Trophoblast cell (in vitro differentiated cells and primary cell): Measurements from ENCODE around the gene SH3BP5.

Experiments
- DNase-seq, 2 donors: peaks; one replicate each; pipeline ENCODE4 v3.0.0-alpha.2; 2016
- H2AFZ ChIP-seq: 2 replicates; pipeline ENCODE4 v1.6.1; 2013; ENCODE audit warnings: low read length, moderate library complexity, mild to moderate bottlenecking; ENCODE audit not compliant: insufficient read depth, poor library complexity
- H2AK5ac ChIP-seq: 2 replicates; pipeline ENCODE4 v1.6.1; 2013; ENCODE audit warnings: mild to moderate bottlenecking, low read length
- H2BK120ac ChIP-seq: 2 replicates; pipeline ENCODE4 v1.6.1; 2013; ENCODE audit warnings: low read length, mild to moderate bottlenecking, moderate library complexity; ENCODE audit not compliant: insufficient read depth, poor library complexity
- H2BK12ac ChIP-seq: 2 replicates; pipeline ENCODE4 v1.6.1; 2013; ENCODE audit warnings: mild to moderate bottlenecking, low read length, moderate library complexity
- H2BK5ac ChIP-seq: 2 replicates; pipeline ENCODE4 v1.6.1; 2013; ENCODE audit warnings: low read length, low read depth, moderate library complexity, mild to moderate bottlenecking; ENCODE audit not compliant: poor library complexity
- H3K14ac ChIP-seq: 2 replicates; pipeline ENCODE4 v1.6.1; 2013; ENCODE audit warnings: mild to moderate bottlenecking, low read length
- H3K18ac ChIP-seq: 2 replicates; pipeline ENCODE4 v1.6.1; 2013; ENCODE audit warnings: mild to moderate bottlenecking, low read length
- H3K23ac ChIP-seq: 2 replicates; pipeline ENCODE4 v1.6.1; 2013; ENCODE audit warnings: low read length
- H3K27ac ChIP-seq: 2 replicates; pipeline ENCODE4 v1.5.1; 2013; ENCODE audit warnings: low read depth, mild to moderate bottlenecking, inconsistent platforms, low read length, moderate library complexity
- H3K27me3 ChIP-seq: 2 replicates; pipeline ENCODE4 v1.6.1; 2013; ENCODE audit warnings: inconsistent platforms, mild to moderate bottlenecking, low read length, moderate library complexity; ENCODE audit not compliant: insufficient read depth
- H3K36me3 ChIP-seq, 2 experiments: 1 replicate in 1 of 2; 2 replicates in 1 of 2; pipeline ENCODE4 v1.6.1; 2013; ENCODE audit warnings: low read length in 2 of 2, mild to moderate bottlenecking in 2 of 2, moderate library complexity in 1 of 2; ENCODE audit not compliant: insufficient read depth in 2 of 2, control insufficient read depth in 1 of 2
- H3K4ac ChIP-seq: 2 replicates; pipeline ENCODE4 v1.6.1; 2013; ENCODE audit warnings: low read depth, mild to moderate bottlenecking, low read length, moderate library complexity
- H3K4me1 ChIP-seq, 2 experiments: 1 replicate in 1 of 2; 2 replicates in 1 of 2; pipeline ENCODE4 v1.6.1; 2013; ENCODE audit warnings: low read length in 2 of 2, mild to moderate bottlenecking in 2 of 2, moderate library complexity in 1 of 2; ENCODE audit not compliant: insufficient read depth in 2 of 2, control insufficient read depth in 1 of 2
- H3K4me2 ChIP-seq: 2 replicates; pipeline ENCODE4 v1.6.1; 2013; ENCODE audit warnings: inconsistent platforms, mild to moderate bottlenecking, low read length, moderate library complexity
- H3K4me3 ChIP-seq: 2 replicates; pipeline ENCODE4 v1.5.1; 2013; ENCODE audit warnings: mild to moderate bottlenecking, low read depth, low read length, inconsistent platforms
- H3K79me1 ChIP-seq: one replicate; pipeline ENCODE4 v1.6.1; 2013; ENCODE audit warnings: low read length
- H3K79me2 ChIP-seq: 2 replicates; pipeline ENCODE4 v1.6.1; 2013; ENCODE audit warnings: low read length, mild to moderate bottlenecking; ENCODE audit not compliant: control insufficient read depth, insufficient read depth, poor library complexity
- H3K9ac ChIP-seq: 2 replicates; pipeline ENCODE4 v1.6.1; 2013; ENCODE audit warnings: mild to moderate bottlenecking, low read length
- H3K9me3 ChIP-seq: 2 replicates; pipeline ENCODE4 v1.6.1; 2013; ENCODE audit warnings: low read depth, mild to moderate bottlenecking, control low read depth, inconsistent platforms, low read length; ENCODE audit not compliant: insufficient read depth
- H4K12ac ChIP-seq: 2 replicates; pipeline ENCODE4 v1.6.1; 2013; ENCODE audit warnings: low read depth, mild to moderate bottlenecking, low read length, moderate library complexity
- H4K8ac ChIP-seq: 2 replicates; pipeline ENCODE4 v1.6.1; 2013; ENCODE audit warnings: low read depth, mild to moderate bottlenecking, low read length, moderate library complexity
- H4K91ac ChIP-seq: one replicate; pipeline ENCODE4 v1.6.1; 2013; ENCODE audit warnings: low read depth, mild to moderate bottlenecking, low read length, moderate library complexity
- WGBS: extraction: QIAGEN DNeasy Blood & Tissue Kit; methylation state at CpG from one replicate; pipeline ENCODE4 v1.1.7; 2013; ENCODE audit warnings: missing lambda C conversion rate; ENCODE audit not compliant: insufficient read length, insufficient coverage; ENCODE audit errors: extremely low coverage; 5-methylcytosine and 5-hydroxymethylcytosine counted together

Gene SH3BP5

DNA sequence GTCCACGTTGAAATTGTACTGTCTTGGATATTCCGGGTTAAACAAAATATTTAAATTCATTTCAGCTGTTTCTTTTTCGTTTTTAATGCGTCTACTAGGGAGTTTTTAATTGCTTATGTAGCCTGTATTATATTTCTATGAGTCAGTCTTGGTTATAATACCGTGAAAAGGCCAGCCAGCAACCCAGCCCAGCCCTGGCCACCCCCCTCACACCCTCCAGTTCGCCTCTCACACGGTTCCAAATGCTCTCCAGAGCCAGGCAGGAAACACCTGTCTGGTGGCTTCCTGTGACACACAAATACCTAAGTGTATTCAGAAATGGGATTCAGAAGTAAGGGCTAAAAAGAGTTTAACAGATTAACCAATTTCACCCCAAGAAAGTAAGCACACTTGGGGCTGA, 4.4 kb downstream of the SH3BP5 start:
- Histone ChIP-seq H2BK120ac (no peak overlapping the region), H3K79me2 (peaks cover 33% of the 10 kb centered on the region), H3K4me3 (no peak overlapping the region), H3K4me2 (peak overlapping the region; percentile 14), H3K4ac (no peak overlapping the region), H2AFZ (no peak overlapping the region), H4K12ac (no peak overlapping the region), H3K36me3 (peaks cover 26 to 39% of the 10 kb centered on the region in 2 experiments), H3K14ac (no peak overlapping the region), H2BK12ac (no peak overlapping the region), H4K91ac (no peak overlapping the region), H3K79me1 (peaks cover 52% of the 10 kb centered on the region), H3K4me1 (peaks cover 44 to 57% of the 10 kb centered on the region in 2 experiments), H2BK5ac (no peak overlapping the region), H3K9me3 (no peaks in the 10 kb centered on the region), H3K27ac (no peak overlapping the region), H4K8ac (no peak overlapping the region), H2AK5ac (no peak overlapping the region), H3K9ac (no peak overlapping the region), H3K23ac (no peak overlapping the region), H3K27me3 (no peaks in the 10 kb centered on the region), H3K18ac (no peak overlapping the region)
- DNase-seq = peak; percentile 64 to 74
- WGBS = no CpG with 5 or more reads among the region's 7 CpGs

DNA sequence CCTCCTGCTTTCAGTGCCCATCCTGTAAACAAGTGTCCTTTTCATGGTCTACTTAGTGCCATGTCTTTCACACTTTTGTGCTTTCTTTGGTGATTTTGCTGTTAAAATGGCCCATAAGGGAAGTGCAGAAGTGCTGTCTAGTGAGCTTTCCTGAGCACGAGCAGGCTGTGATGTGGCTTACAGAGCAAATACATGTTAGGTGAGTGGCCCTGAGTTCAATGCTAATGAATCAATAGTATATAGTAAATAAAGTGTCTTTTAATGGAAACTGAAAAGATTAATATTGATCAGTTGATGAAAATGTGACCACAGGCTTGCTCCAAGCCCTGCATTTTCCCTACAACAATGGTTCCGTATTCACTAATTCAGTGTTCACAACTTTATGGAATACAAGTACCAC, 5.7 kb downstream of the SH3BP5 start:
- WGBS = no CpG with 5 or more reads among the region's 2 CpGs
- Histone ChIP-seq H2BK12ac (peak overlapping the region; percentile 76), H2AFZ (no peak overlapping the region), H4K8ac (peak overlapping the region; percentile 8), H3K27me3 (no peaks in the 10 kb centered on the region), H3K18ac (peak overlapping the region; percentile 80), H4K91ac (peak overlapping the region; percentile 45), H3K79me2 (peaks cover 33% of the 10 kb centered on the region), H2BK120ac (peak overlapping the region; percentile 67), H3K4me1 (peaks cover 46 to 56% of the 10 kb centered on the region in 2 experiments), H3K4ac (peak overlapping the region; percentile 76), H3K79me1 (peaks cover 46% of the 10 kb centered on the region), H3K9me3 (no peaks in the 10 kb centered on the region), H3K4me3 (no peak overlapping the region), H3K36me3 (peaks cover 32 to 42% of the 10 kb centered on the region in 2 experiments), H3K9ac (no peak overlapping the region), H2AK5ac (peak overlapping the region; percentile 67), H3K23ac (no peak overlapping the region), H3K14ac (peak overlapping the region; percentile 59), H3K27ac (peak overlapping the region; percentile 95), H4K12ac (no peak overlapping the region), H2BK5ac (peak overlapping the region; percentile 63), H3K4me2 (no peak overlapping the region)
- DNase-seq = no peak

DNA sequence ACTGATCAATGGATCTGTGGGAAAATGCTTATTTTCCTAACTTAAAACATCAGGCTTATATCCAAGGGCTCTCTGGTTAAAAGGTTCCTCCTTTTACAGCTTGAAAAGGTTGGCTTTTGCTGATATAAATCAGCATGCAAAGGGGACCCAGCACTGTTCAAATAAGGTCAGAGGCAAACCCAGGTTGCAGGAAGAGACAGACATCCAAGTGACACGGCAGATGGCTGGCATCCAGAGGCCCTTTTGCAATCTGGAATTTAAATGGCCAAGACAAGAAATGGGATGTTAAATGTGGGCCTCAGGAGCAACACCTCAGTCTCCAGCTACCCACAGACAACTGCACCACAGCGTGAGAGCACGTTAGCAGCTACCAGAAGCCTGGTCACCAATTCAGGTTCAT, 6.3 kb downstream of the SH3BP5 start:
- no peaks in the 10 kb centered on the region for H3K27me3 ChIP-seq
- H3K23ac ChIP-seq = no peak overlapping the region
- WGBS = no CpG with 5 or more reads among the region's 3 CpGs
- peak overlapping the region; percentile 80 for H2BK5ac ChIP-seq
- H3K18ac ChIP-seq = peak overlapping the region; percentile 6
- H3K27ac ChIP-seq = peak overlapping the region; percentile 95
- H3K79me1 ChIP-seq = peaks cover 42% of the 10 kb centered on the region
- no peaks in the 10 kb centered on the region for H3K9me3 ChIP-seq
- no peak overlapping the region for H3K9ac ChIP-seq
- H2AFZ ChIP-seq = no peak overlapping the region
- H3K4me2 ChIP-seq = peak overlapping the region; percentile 39
- no peak overlapping the region for H2BK12ac ChIP-seq
- H3K36me3 ChIP-seq = peaks cover 32 to 42% of the 10 kb centered on the region in 2 experiments
- H3K79me2 ChIP-seq = peaks cover 30% of the 10 kb centered on the region
- no peak overlapping the region for H3K4me3 ChIP-seq
- no peak overlapping the region for H4K12ac ChIP-seq
- H2BK120ac ChIP-seq = peak overlapping the region; percentile 84
- no peak overlapping the region for H3K14ac ChIP-seq
- peaks cover 46 to 56% of the 10 kb centered on the region in 2 experiments for H3K4me1 ChIP-seq
- H4K91ac ChIP-seq = peak overlapping the region; percentile 81
- no peak overlapping the region for H4K8ac ChIP-seq
- DNase-seq = peak; percentile 67 to 70
- no peak overlapping the region for H2AK5ac ChIP-seq
- H3K4ac ChIP-seq = peak overlapping the region; percentile 7

DNA sequence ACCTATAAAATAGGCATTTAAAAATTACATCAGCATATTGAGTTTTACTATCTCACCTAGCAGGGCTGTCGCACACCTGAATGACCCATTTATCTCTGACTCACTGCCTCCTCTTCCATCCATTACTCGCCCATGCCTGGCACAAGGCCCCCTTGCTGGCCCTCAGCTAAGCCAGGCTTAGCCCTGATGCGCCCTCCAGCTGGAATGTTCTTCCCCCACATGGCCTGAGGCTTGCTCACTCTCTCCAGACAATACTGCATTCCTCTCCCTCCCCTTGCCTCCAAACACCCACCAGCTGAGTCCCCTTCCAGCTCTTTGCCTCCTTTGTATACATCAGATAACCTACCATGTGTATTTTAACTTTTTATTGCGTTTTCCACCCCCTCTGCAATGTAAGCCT, 7.2 kb downstream of the SH3BP5 start:
- H3K18ac ChIP-seq = no peak overlapping the region
- H3K4me1 ChIP-seq = peaks cover 46 to 57% of the 10 kb centered on the region in 2 experiments
- no peak overlapping the region for H2AK5ac ChIP-seq
- peak overlapping the region; percentile 81 for H4K91ac ChIP-seq
- H3K4me2 ChIP-seq = peak overlapping the region; percentile 39
- no peak overlapping the region for H3K9ac ChIP-seq
- H3K14ac ChIP-seq = no peak overlapping the region
- peaks cover 32 to 44% of the 10 kb centered on the region in 2 experiments for H3K36me3 ChIP-seq
- H4K12ac ChIP-seq = no peak overlapping the region
- peak; percentile 78 to 82 for DNase-seq
- no CpG with 5 or more reads among the region's 4 CpGs for WGBS
- H4K8ac ChIP-seq = no peak overlapping the region
- peak overlapping the region; percentile 79 for H2BK12ac ChIP-seq
- H3K4ac ChIP-seq = peak overlapping the region; percentile 7
- H3K79me1 ChIP-seq = peaks cover 40% of the 10 kb centered on the region
- peak overlapping the region; percentile 95 for H3K27ac ChIP-seq
- no peak overlapping the region for H3K23ac ChIP-seq
- H2BK120ac ChIP-seq = peak overlapping the region; percentile 84
- peaks cover 31% of the 10 kb centered on the region for H3K79me2 ChIP-seq
- no peak overlapping the region for H2AFZ ChIP-seq
- H3K4me3 ChIP-seq = no peak overlapping the region
- no peaks in the 10 kb centered on the region for H3K9me3 ChIP-seq
- H3K27me3 ChIP-seq = no peaks in the 10 kb centered on the region
- H2BK5ac ChIP-seq = no peak overlapping the region
